WTC11 (cell line): Measurements from ENCODE around the gene CD5L. TPM values are rescaled to one million over a fixed set of nuclear protein-coding genes. Genes with fewer than 3 reads are reported as not detected.

Source experiments
- ATAC-seq: fragments of 200-7000 bp; cut with Tn5 transposase; 2 replicates; pipeline ENCODE4 v1.10.0; 2021; ENCODE audit warnings: mild to moderate bottlenecking, moderate library complexity
- CTCF ChIA-PET: fragments of 300-600 bp; sonication (Branson Sonifier 250); formaldehyde crosslinking; loops from one replicate; lab custom pipeline; 2021; ENCODE audit warnings: antibody characterized with exemption; lab: Charles Lee
- POLR2A ChIA-PET: fragments of 350-600 bp; sonication (Branson Sonifier 250); formaldehyde crosslinking; loops from one replicate; lab custom pipeline; 2021; ENCODE audit warnings: antibody characterized with exemption; lab: Charles Lee
- DNase-seq: peaks from one replicate; pipeline ENCODE4 v3.0.0; 2021; ENCODE audit warnings: low spot score
- H3K27ac Mint-ChIP-seq: 2 replicates; pipeline ENCODE4 v1.8.0; 2021; ENCODE audit warnings: mixed read lengths
- H3K27me3 Mint-ChIP-seq: 2 replicates; pipeline ENCODE4 v1.8.0; 2021; ENCODE audit warnings: low read depth, mild to moderate bottlenecking, moderate library complexity, mixed read lengths
- H3K36me3 Mint-ChIP-seq: 2 replicates; pipeline ENCODE4 v1.8.0; 2021; ENCODE audit warnings: mixed read lengths
- H3K4me1 Mint-ChIP-seq: 2 replicates; pipeline ENCODE4 v1.8.0; 2022; ENCODE audit warnings: mixed read lengths
- H3K4me3 Mint-ChIP-seq: 2 replicates; pipeline ENCODE4 v1.8.0; 2021; ENCODE audit warnings: mild to moderate bottlenecking, moderate library complexity, mixed read lengths
- H3K9me3 Mint-ChIP-seq: 2 replicates; pipeline ENCODE4 v1.8.0; 2021; ENCODE audit warnings: mixed read lengths
- ATF6 ChIP-seq: sonication (generic); formaldehyde crosslinking; IDR thresholded peaks from 2 replicates; pipeline ENCODE4 v1.8.1; 2023; ENCODE audit warnings: mild to moderate bottlenecking, missing genetic modification reagents
- CBFB ChIP-seq: sonication (generic); formaldehyde crosslinking; IDR thresholded peaks from 2 replicates; pipeline ENCODE4 v1.8.1; 2022; ENCODE audit warnings: mild to moderate bottlenecking, low read depth, missing genetic modification reagents
- CDX4 ChIP-seq: fragments of 250-450 bp; sonication (Bioruptor Pico); IDR thresholded peaks from 2 replicates; pipeline ENCODE4 v1.9.0; 2021; ENCODE audit warnings: moderate library complexity, mild to moderate bottlenecking, inconsistent platforms, borderline replicate concordance
- E2F4 ChIP-seq: sonication (generic); formaldehyde crosslinking; IDR thresholded peaks from 2 replicates; pipeline ENCODE4 v1.8.1; 2022; ENCODE audit warnings: low read depth, mild to moderate bottlenecking, moderate library complexity, missing genetic modification reagents, borderline replicate concordance
- EMX1 ChIP-seq: fragments of 250-450 bp; sonication (Bioruptor Pico); IDR thresholded peaks from 2 replicates; pipeline ENCODE4 v1.8.0; 2021; ENCODE audit warnings: mild to moderate bottlenecking
- FOXJ3 ChIP-seq: sonication (generic); formaldehyde crosslinking; IDR thresholded peaks from 2 replicates; pipeline ENCODE4 v1.9.0; 2021; ENCODE audit warnings: missing genetic modification reagents, mild to moderate bottlenecking, borderline replicate concordance
- HMGXB4 ChIP-seq: sonication (generic); formaldehyde crosslinking; IDR thresholded peaks from 2 replicates; pipeline ENCODE4 v1.8.1; 2023; ENCODE audit warnings: mild to moderate bottlenecking, moderate library complexity, missing genetic modification reagents
- JAZF1 ChIP-seq: fragments of 250-450 bp; sonication (Bioruptor Pico); IDR thresholded peaks from 2 replicates; pipeline ENCODE4 v1.9.0; 2021; ENCODE audit warnings: moderate library complexity, mild to moderate bottlenecking, inconsistent platforms
- MXD4 ChIP-seq: fragments of 250-450 bp; sonication (Bioruptor Pico); IDR thresholded peaks from 2 replicates; pipeline ENCODE4 v1.8.0; 2021; ENCODE audit warnings: mild to moderate bottlenecking, moderate library complexity, borderline replicate concordance
- PRRX2 ChIP-seq: fragments of 250-450 bp; sonication (Bioruptor Pico); IDR thresholded peaks from 2 replicates; pipeline ENCODE4 v1.8.0; 2021; ENCODE audit warnings: mild to moderate bottlenecking
- TP53 ChIP-seq: sonication (generic); formaldehyde crosslinking; IDR thresholded peaks from 2 replicates; pipeline ENCODE4 v1.8.1; 2023; ENCODE audit warnings: mild to moderate bottlenecking, missing genetic modification reagents
- USF2 ChIP-seq: sonication (generic); formaldehyde crosslinking; IDR thresholded peaks from 2 replicates; pipeline ENCODE4 v1.8.1; 2023; ENCODE audit warnings: mild to moderate bottlenecking, missing genetic modification reagents, moderate library complexity
- ZBTB43 ChIP-seq: sonication (generic); formaldehyde crosslinking; IDR thresholded peaks from 2 replicates; pipeline ENCODE4 v1.8.1; 2023; ENCODE audit warnings: mild to moderate bottlenecking, missing genetic modification reagents
- ZNF138 ChIP-seq: sonication (generic); formaldehyde crosslinking; conservative IDR thresholded peaks from 2 replicates; pipeline ENCODE4 v1.8.1; 2022; ENCODE audit warnings: mild to moderate bottlenecking, moderate library complexity, missing genetic modification reagents
- ZNF671 ChIP-seq: fragments of 250-450 bp; sonication (Bioruptor Pico); IDR thresholded peaks from 2 replicates; pipeline ENCODE4 v1.8.0; 2021; ENCODE audit warnings: mild to moderate bottlenecking
- total RNA-seq: library from RNA; stranded (reverse); gene quantifications from 3 replicates; pipeline ENCODE4 v1.2.3, GENCODE V29; 2021

CD5L gene
- total RNA-seq, 1 experiment from 2014 or later, result not detected

- TF ChIP-seq E2F4 (CRISPR knock-in tag) (no peak), USF2 (CRISPR knock-in tag) (no peak)
These were observed 7.2 kb downstream of the CD5L start (continued) for GRCh38 chr1:157834430-157834829.

- H3K4me1 Mint-ChIP-seq, result no peaks in the 10 kb centered on the region
- ATAC-seq (no peak), DNase-seq (no peak)
- ChIA-PET CTCF (no interaction called here), POLR2A (interaction anchor here (0.6 kb wide), 1 partner anchor 10 kb away, joined by 3 read pairs; no protein-coding TSS in a partner anchor)
- no peak overlapping the region for H3K4me3 Mint-ChIP-seq
- peaks cover 6% of the 10 kb centered on the region; the same call in 1 of the 2 replicates for H3K27me3 Mint-ChIP-seq
- H3K36me3 Mint-ChIP-seq, result no peaks in the 10 kb centered on the region
- H3K9me3 Mint-ChIP-seq, result peaks cover 12% of the 10 kb centered on the region
- no peak overlapping the region for H3K27ac Mint-ChIP-seq
- TF ChIP-seq CBFB (CRISPR knock-in tag) (no peak), E2F4 (CRISPR knock-in tag) (no peak)
These were observed 8.5 kb downstream of the CD5L start for GRCh38 chr1:157833145-157833544.

- no peaks in the 10 kb centered on the region for H3K36me3 Mint-ChIP-seq
- TF ChIP-seq PRRX2 (CRISPR knock-in tag) (no peak), TP53 (CRISPR knock-in tag) (no peak), JAZF1 (no peak), MXD4 (CRISPR knock-in tag) (no peak), ZBTB43 (CRISPR knock-in tag) (no peak), ZNF138 (CRISPR knock-in tag) (no peak), ATF6 (CRISPR knock-in tag) (no peak), CDX4 (CRISPR knock-in tag) (no peak), HMGXB4 (no peak), ZNF671 (CRISPR knock-in tag) (no peak), FOXJ3 (no peak), EMX1 (CRISPR knock-in tag) (no peak)
- ATAC-seq, result no peak
These were observed 9.5 kb downstream of the CD5L start for GRCh38 chr1:157831968-157832626.

More at GRCh38 chr1:157831968-157832626, 9.5 kb downstream of the CD5L start:
- no peaks in the 10 kb centered on the region for H3K4me1 Mint-ChIP-seq
- peaks cover 6% of the 10 kb centered on the region; the same call in 1 of the 2 replicates for H3K27me3 Mint-ChIP-seq
- no peak for DNase-seq
- ChIA-PET POLR2A (no interaction called here), CTCF (no interaction called here)
- peaks cover 8% of the 10 kb centered on the region for H3K9me3 Mint-ChIP-seq
- no peak overlapping the region for H3K4me3 Mint-ChIP-seq
- H3K27ac Mint-ChIP-seq, result no peak overlapping the region
